ENCODE measurements around the gene CEP250.

The CEP250 gene

DNA sequence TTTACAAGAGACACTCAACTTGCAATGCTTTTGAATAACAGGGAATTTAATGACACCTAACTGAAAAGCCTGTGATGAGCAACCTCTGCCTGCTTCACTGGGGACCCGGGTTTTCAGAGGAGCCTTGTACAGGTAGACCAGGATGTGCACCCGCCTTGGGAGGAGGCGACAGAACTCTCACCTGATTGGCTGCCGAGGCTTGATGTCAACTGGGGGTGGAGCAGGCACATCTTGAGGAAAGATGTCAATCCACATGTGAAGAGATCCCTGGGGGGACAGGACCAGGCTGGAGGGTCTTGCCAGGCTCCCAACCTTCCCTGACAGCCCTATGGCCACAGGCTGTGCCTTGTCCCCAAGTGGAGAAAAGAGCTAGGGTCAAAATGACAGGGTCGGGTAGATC lies 106.3 kb downstream of the CEP250 start:
- H3F3A ChIP-seq (ENCODE audit: insufficient read depth) = no peaks in the 10 kb centered on the region
- H3K4me2 ChIP-seq (ENCODE audit: low read depth, low read length, poor library complexity, severe bottlenecking) = no peak overlapping the region
- H3K4me3 ChIP-seq (ENCODE audit: insufficient read depth, low read length, poor library complexity, severe bottlenecking) = no peak overlapping the region

DNA sequence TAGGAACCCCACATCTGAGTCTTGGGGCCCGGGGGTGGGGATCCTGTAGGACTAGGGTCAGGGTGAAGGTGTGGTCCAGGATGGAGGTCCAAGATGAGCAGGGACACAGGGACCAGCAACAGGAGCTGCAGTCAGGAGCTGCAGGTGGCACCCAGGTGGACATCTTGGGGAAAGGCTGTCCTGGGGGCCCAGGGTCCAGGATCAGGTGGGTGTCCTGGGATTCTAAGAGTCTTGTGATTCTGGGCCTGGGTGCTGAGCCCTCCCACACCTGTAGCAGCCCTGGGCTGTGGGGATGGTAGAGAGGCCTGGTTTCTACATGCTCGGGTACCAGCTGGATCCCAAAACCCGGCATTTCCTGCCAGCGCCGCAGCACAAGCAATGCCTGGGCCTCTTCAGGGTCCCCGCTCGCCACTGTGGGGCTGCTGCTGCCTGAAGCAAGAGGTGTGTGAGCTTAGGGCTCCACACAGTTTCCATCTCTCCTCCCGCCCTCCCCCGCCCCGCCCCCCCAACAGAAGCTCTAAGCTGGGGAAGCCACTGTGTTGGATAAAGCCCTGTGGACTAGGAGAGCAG lies 107.2 kb downstream of the CEP250 start:
- H3K4me3 ChIP-seq (ENCODE audit: insufficient read depth, low read length, poor library complexity, severe bottlenecking) = no peak overlapping the region
- no peak overlapping the region for H3K27ac ChIP-seq (ENCODE audit: low read depth, low read length)
- no peaks in the 10 kb centered on the region for H4K20me1 ChIP-seq (ENCODE audit: low read depth, low read length)
- no peak overlapping the region for H2AFZ ChIP-seq (ENCODE audit: low read depth, low read length, severe bottlenecking)
- no peaks in the 10 kb centered on the region for H3K9me2 ChIP-seq (replicated peaks; ENCODE audit: insufficient read depth, low read length)
- no peaks in the 10 kb centered on the region for H3F3A ChIP-seq (ENCODE audit: insufficient read depth)
- no peak overlapping the region for H3K9ac ChIP-seq (ENCODE audit: low read length)
- no peaks in the 10 kb centered on the region for H3K9me3 ChIP-seq (ENCODE audit: insufficient read depth, low read length)
- no peaks in the 10 kb centered on the region for H3K79me2 ChIP-seq (ENCODE audit: insufficient read depth, low read length)
- TF ChIP-seq EZH2phosphoT487 (conservative IDR thresholded peaks at IDR 0.05; ENCODE audit: low read length) = no peak
- TF ChIP-seq, protein P1, sequence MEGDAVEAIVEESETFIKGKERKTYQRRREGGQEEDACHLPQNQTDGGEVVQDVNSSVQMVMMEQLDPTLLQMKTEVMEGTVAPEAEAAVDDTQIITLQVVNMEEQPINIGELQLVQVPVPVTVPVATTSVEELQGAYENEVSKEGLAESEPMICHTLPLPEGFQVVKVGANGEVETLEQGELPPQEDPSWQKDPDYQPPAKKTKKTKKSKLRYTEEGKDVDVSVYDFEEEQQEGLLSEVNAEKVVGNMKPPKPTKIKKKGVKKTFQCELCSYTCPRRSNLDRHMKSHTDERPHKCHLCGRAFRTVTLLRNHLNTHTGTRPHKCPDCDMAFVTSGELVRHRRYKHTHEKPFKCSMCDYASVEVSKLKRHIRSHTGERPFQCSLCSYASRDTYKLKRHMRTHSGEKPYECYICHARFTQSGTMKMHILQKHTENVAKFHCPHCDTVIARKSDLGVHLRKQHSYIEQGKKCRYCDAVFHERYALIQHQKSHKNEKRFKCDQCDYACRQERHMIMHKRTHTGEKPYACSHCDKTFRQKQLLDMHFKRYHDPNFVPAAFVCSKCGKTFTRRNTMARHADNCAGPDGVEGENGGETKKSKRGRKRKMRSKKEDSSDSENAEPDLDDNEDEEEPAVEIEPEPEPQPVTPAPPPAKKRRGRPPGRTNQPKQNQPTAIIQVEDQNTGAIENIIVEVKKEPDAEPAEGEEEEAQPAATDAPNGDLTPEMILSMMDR (IDR thresholded peaks at IDR 0.05; ENCODE audit: insufficient read depth, low read length, poor library complexity, severe bottlenecking) = no peak
- H3K36me3 ChIP-seq (ENCODE audit: low read length) = no peaks in the 10 kb centered on the region
- no peak overlapping the region for H3K4me2 ChIP-seq (ENCODE audit: low read depth, low read length, poor library complexity, severe bottlenecking)
- no peaks in the 10 kb centered on the region for H3K27me3 ChIP-seq (ENCODE audit: low read length)

More for the DNA sequence above, 106.3 kb downstream of the CEP250 start:
- Histone ChIP-seq H3K9me3 (ENCODE audit: insufficient read depth, low read length) (no peaks in the 10 kb centered on the region), H3K79me2 (ENCODE audit: insufficient read depth, low read length) (no peaks in the 10 kb centered on the region), H3K27ac (ENCODE audit: low read depth, low read length) (no peak overlapping the region), H3K9ac (ENCODE audit: low read length) (no peak overlapping the region), H3K9me2 (replicated peaks; ENCODE audit: insufficient read depth, low read length) (no peaks in the 10 kb centered on the region), H2AFZ (ENCODE audit: low read depth, low read length, severe bottlenecking) (no peak overlapping the region), H3K36me3 (ENCODE audit: low read length) (no peaks in the 10 kb centered on the region), H4K20me1 (ENCODE audit: low read depth, low read length) (no peaks in the 10 kb centered on the region), H3K27me3 (ENCODE audit: low read length) (no peaks in the 10 kb centered on the region)
- TF ChIP-seq EZH2phosphoT487 (conservative IDR thresholded peaks at IDR 0.05; ENCODE audit: low read length) = no peak
- TF ChIP-seq, protein P1 (IDR thresholded peaks at IDR 0.05; ENCODE audit: insufficient read depth, low read length, poor library complexity, severe bottlenecking) = no peak

DNA sequence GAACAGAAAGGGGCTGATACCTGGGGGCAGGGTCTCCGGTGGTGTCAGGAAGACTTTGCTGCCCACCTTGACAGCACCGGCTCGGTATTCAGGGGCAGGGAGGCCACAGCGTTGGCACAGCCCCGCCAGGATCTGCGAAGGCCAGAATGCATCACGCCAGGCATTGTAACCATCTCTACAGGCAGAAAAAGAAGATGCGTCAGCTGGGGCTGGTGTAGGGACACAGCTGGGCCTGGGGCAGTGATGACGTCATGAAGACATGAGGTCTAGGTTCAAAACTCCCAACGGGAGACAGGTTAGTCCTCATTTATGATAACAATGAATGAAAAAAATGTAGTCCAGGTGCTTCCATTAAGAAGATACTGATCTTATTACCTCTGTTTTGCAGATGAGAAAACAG lies 108.4 kb downstream of the CEP250 start:
- Histone ChIP-seq H3K9me2 (replicated peaks; ENCODE audit: insufficient read depth, low read length) (no peaks in the 10 kb centered on the region), H3K4me2 (ENCODE audit: low read depth, low read length, poor library complexity, severe bottlenecking) (no peak overlapping the region), H3K27ac (ENCODE audit: low read depth, low read length) (no peak overlapping the region), H2AFZ (ENCODE audit: low read depth, low read length, severe bottlenecking) (no peak overlapping the region), H3K27me3 (ENCODE audit: low read length) (no peaks in the 10 kb centered on the region), H3K36me3 (ENCODE audit: low read length) (no peaks in the 10 kb centered on the region), H3K4me3 (ENCODE audit: insufficient read depth, low read length, poor library complexity, severe bottlenecking) (no peak overlapping the region), H3K9me3 (ENCODE audit: insufficient read depth, low read length) (no peaks in the 10 kb centered on the region), H4K20me1 (ENCODE audit: low read depth, low read length) (no peaks in the 10 kb centered on the region), H3K9ac (ENCODE audit: low read length) (no peak overlapping the region), H3F3A (ENCODE audit: insufficient read depth) (no peaks in the 10 kb centered on the region), H3K79me2 (ENCODE audit: insufficient read depth, low read length) (no peaks in the 10 kb centered on the region)
- TF ChIP-seq EZH2phosphoT487 (conservative IDR thresholded peaks at IDR 0.05; ENCODE audit: low read length) = no peak
- TF ChIP-seq, protein P1 (IDR thresholded peaks at IDR 0.05; ENCODE audit: insufficient read depth, low read length, poor library complexity, severe bottlenecking) = no peak
